ENCODE results near the gene PDCD10. TPM values are rescaled to one million over a fixed set of nuclear protein-coding genes. Genes with fewer than 3 reads are reported as not detected.

PDCD10 gene
- total and polyA plus RNA-seq, 2 donors (not counting 1 experiment from before 2014, with no cell fraction given), result 25.7 to 58.0 TPM

DNA sequence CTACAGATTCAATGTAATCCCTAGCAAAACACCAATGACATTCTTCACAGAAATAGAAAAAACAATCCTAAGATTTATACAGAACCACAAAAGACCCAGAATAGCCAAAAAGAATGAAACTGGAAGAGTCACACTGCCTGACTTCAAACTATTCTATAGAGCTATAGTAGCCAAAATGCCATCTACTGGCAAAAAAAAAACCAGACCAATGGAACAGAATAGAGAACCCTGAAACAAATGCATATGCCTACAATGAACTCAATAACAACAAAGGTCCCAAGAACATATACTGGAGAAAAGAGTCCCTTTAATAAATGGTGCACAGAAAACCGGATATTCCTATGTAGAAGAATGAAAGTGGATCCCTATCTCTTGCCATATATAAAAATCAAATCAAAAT, 19.8 kb downstream of the PDCD10 start:
- H3K27ac Mint-ChIP-seq, result no peak overlapping the region
- H3K9me3 ChIP-seq (ENCODE audit: control extremely low read depth in 1 of 3, control insufficient read depth in 2 of 3, insufficient read depth in 1 of 3, low read length in 2 of 3), result no peaks in the 10 kb centered on the region

DNA sequence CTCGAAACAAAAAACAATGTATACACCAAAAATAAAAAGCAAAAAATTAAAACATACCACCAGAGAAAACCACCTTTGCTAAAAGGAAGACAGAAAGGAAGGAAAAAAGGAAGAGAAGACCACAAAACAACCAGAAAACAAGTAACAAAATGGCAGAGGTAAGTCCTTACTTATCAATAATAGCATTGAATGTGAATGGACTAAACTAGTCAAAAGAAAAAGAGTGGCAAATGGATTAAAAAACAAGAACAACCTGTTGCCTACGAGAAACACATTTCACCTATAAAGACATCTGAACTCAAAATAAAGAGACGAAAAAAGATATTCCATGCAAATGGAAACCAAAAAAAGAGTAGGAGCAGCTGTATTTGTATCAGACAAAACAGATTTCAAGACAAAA, 22.2 kb downstream of the PDCD10 start:
- Histone ChIP-seq H3K9ac (ENCODE audit: low read length) (no peak overlapping the region), H4K20me1 (ENCODE audit: control insufficient read depth, insufficient read depth, low read length, poor library complexity, severe bottlenecking) (peaks cover 53% of the 10 kb centered on the region), H3K4me2 (replicated peaks; ENCODE audit: low read depth, low read length, poor library complexity, severe bottlenecking) (no peak overlapping the region), H3K36me3 (replicated peaks in 1 of 2; ENCODE audit: control extremely low read depth in 1 of 2, control insufficient read depth in 1 of 2, extremely low read depth in 1 of 2, insufficient read depth in 2 of 2, low read length in 1 of 2) (peaks cover 12 to 43% of the 10 kb centered on the region in 2 experiments), H3K79me2 (ENCODE audit: control insufficient read depth, insufficient read depth, low read length) (peaks cover 95% of the 10 kb centered on the region), H2AFZ (ENCODE audit: insufficient read depth, low read depth, low read length, poor library complexity, severe bottlenecking) (no peak overlapping the region), H3K4me1 (ENCODE audit: control insufficient read depth in 2 of 2, insufficient read depth in 2 of 2, low read length in 2 of 2) (no peaks in the 10 kb centered on the region), H3K9me3 (ENCODE audit: control extremely low read depth in 1 of 3, control insufficient read depth in 2 of 3, insufficient read depth in 1 of 3, low read length in 2 of 3) (peaks cover 0 to 1% (median 0%) of the 10 kb centered on the region in 3 donors), H3K27me3 (replicated peaks in 1 of 4; ENCODE audit: control extremely low read depth in 1 of 4, control insufficient read depth in 3 of 4, insufficient read depth in 4 of 4, low read length in 3 of 4) (no peaks in the 10 kb centered on the region), H3K27ac (ENCODE audit: low read length in 2 of 2) (no peak overlapping the region), H3K4me3 (ENCODE audit: control extremely low read depth in 1 of 5, extremely low read depth in 1 of 5, insufficient read depth in 1 of 5, low read depth in 2 of 5, low read length in 4 of 5) (no peak overlapping the region)
- Mint-ChIP-seq H3K27ac (no peak overlapping the region), H3K9me3 (ENCODE audit: insufficient read depth) (no peaks in the 10 kb centered on the region), H3K27me3 (no peaks in the 10 kb centered on the region), H3K4me3 (no peak overlapping the region), H3K4me1 (peaks cover 36% of the 10 kb centered on the region)
- DNase-seq, result no peak
- ATAC-seq (ENCODE audit: low read depth), result no peak
- intact Hi-C loops (cut with micrococcal nuclease), result no loop called here
- no CpG with 5 or more reads among the region's 3 CpGs for WGBS (ENCODE audit: insufficient coverage)
- POLR2A ChIA-PET, result no interaction called here
- TF ChIP-seq, protein P1, sequence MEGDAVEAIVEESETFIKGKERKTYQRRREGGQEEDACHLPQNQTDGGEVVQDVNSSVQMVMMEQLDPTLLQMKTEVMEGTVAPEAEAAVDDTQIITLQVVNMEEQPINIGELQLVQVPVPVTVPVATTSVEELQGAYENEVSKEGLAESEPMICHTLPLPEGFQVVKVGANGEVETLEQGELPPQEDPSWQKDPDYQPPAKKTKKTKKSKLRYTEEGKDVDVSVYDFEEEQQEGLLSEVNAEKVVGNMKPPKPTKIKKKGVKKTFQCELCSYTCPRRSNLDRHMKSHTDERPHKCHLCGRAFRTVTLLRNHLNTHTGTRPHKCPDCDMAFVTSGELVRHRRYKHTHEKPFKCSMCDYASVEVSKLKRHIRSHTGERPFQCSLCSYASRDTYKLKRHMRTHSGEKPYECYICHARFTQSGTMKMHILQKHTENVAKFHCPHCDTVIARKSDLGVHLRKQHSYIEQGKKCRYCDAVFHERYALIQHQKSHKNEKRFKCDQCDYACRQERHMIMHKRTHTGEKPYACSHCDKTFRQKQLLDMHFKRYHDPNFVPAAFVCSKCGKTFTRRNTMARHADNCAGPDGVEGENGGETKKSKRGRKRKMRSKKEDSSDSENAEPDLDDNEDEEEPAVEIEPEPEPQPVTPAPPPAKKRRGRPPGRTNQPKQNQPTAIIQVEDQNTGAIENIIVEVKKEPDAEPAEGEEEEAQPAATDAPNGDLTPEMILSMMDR (IDR thresholded peaks at IDR 0.05), result no peak
- TF ChIP-seq EZH2 (IDR thresholded peaks at IDR 0.05; ENCODE audit: borderline replicate concordance, insufficient read depth, low read depth, low read length, poor library complexity, severe bottlenecking), result no peak
- CTCF ChIA-PET, result interaction anchor here (1.5 kb wide), 1 partner anchor 9 kb away, joined by 3 read pairs; no protein-coding TSS in a partner anchor

More for the DNA sequence above, 19.8 kb downstream of the PDCD10 start:
- peaks cover 33% of the 10 kb centered on the region for H3K4me1 Mint-ChIP-seq
- Histone ChIP-seq H3K27ac (ENCODE audit: low read length in 2 of 2) (no peak overlapping the region), H3K4me3 (ENCODE audit: control extremely low read depth in 1 of 5, extremely low read depth in 1 of 5, insufficient read depth in 1 of 5, low read depth in 2 of 5, low read length in 4 of 5) (no peak overlapping the region), H4K20me1 (ENCODE audit: control insufficient read depth, insufficient read depth, low read length, poor library complexity, severe bottlenecking) (peaks cover 60% of the 10 kb centered on the region), H3K27me3 (replicated peaks in 1 of 4; ENCODE audit: control extremely low read depth in 1 of 4, control insufficient read depth in 3 of 4, insufficient read depth in 4 of 4, low read length in 3 of 4) (no peaks in the 10 kb centered on the region), H3K4me1 (ENCODE audit: control insufficient read depth in 2 of 2, insufficient read depth in 2 of 2, low read length in 2 of 2) (no peaks in the 10 kb centered on the region), H3K4me2 (replicated peaks; ENCODE audit: low read depth, low read length, poor library complexity, severe bottlenecking) (no peak overlapping the region), H3K36me3 (replicated peaks in 1 of 2; ENCODE audit: control extremely low read depth in 1 of 2, control insufficient read depth in 1 of 2, extremely low read depth in 1 of 2, insufficient read depth in 2 of 2, low read length in 1 of 2) (peaks cover 19 to 49% of the 10 kb centered on the region in 2 experiments), H2AFZ (ENCODE audit: insufficient read depth, low read depth, low read length, poor library complexity, severe bottlenecking) (no peak overlapping the region), H3K79me2 (ENCODE audit: control insufficient read depth, insufficient read depth, low read length) (peaks cover 93% of the 10 kb centered on the region), H3K9ac (ENCODE audit: low read length) (no peak overlapping the region)
- CTCF ChIA-PET, result no interaction called here
- ATAC-seq (ENCODE audit: low read depth), result no peak
- POLR2A ChIA-PET, result no interaction called here
- no peaks in the 10 kb centered on the region for H3K27me3 Mint-ChIP-seq
- intact Hi-C loops (cut with micrococcal nuclease), result no loop called here
- no peaks in the 10 kb centered on the region for H3K9me3 Mint-ChIP-seq (ENCODE audit: insufficient read depth)
- no peak overlapping the region for H3K4me3 Mint-ChIP-seq
- whole genome bisulfite sequencing (ENCODE audit: insufficient coverage), result no CpG with 5 or more reads among the region's 1 CpG
- DNase-seq, result no peak
- TF ChIP-seq, protein P1 (IDR thresholded peaks at IDR 0.05), result no peak
- TF ChIP-seq EZH2 (IDR thresholded peaks at IDR 0.05; ENCODE audit: borderline replicate concordance, insufficient read depth, low read depth, low read length, poor library complexity, severe bottlenecking), result no peak
